ENCODE measurements around the gene HS6ST3. TPM values are rescaled to one million over a fixed set of nuclear protein-coding genes. Genes with fewer than 3 reads are reported as not detected.

Gene HS6ST3
- total and polyA plus RNA-seq, 2 donors from 2014 or later, result 0.47 to 1.2 TPM

- Histone ChIP-seq H3K9me3 (ENCODE audit: control insufficient read depth in 2 of 3, insufficient read depth in 1 of 3, low read length in 3 of 3) (no peaks in the 10 kb centered on the region), H3K9ac (ENCODE audit: low read length in 3 of 3) (no peak overlapping the region), H3K36me3 (ENCODE audit: control insufficient read depth in 2 of 3, insufficient read depth in 3 of 3, low read length in 3 of 3) (no peaks in the 10 kb centered on the region), H3K4me3 (ENCODE audit: low read length in 3 of 3) (no peak overlapping the region), H3K27ac (ENCODE audit: low read depth in 2 of 2, low read length in 2 of 2) (no peak overlapping the region), H3K4me1 (ENCODE audit: control insufficient read depth in 2 of 3, insufficient read depth in 2 of 3, low read depth in 1 of 3, low read length in 3 of 3) (no peaks in the 10 kb centered on the region), H3K27me3 (ENCODE audit: control insufficient read depth, insufficient read depth, low read length) (no peaks in the 10 kb centered on the region)
- intact Hi-C loops (cut with DNase I), result no loop called here
- no peak for TF ChIP-seq CTCF (IDR thresholded peaks at IDR 0.05; ENCODE audit: borderline replicate concordance, extremely low read depth, insufficient read depth)
- FAIRE-seq (no peak), DNase-seq (no peak)
Observed at GRCh38 chr13:96651598-96651997, 561.7 kb downstream of the HS6ST3 start.

GRCh38 chr13:96652506-96652905 lies 562.6 kb downstream of the HS6ST3 start:
- Histone ChIP-seq H3K27me3 (ENCODE audit: control insufficient read depth, insufficient read depth, low read length) (no peaks in the 10 kb centered on the region), H3K27ac (ENCODE audit: low read depth in 2 of 2, low read length in 2 of 2) (no peak overlapping the region), H3K4me1 (ENCODE audit: control insufficient read depth in 2 of 3, insufficient read depth in 2 of 3, low read depth in 1 of 3, low read length in 3 of 3) (no peaks in the 10 kb centered on the region), H3K9me3 (ENCODE audit: control insufficient read depth in 2 of 3, insufficient read depth in 1 of 3, low read length in 3 of 3) (no peaks in the 10 kb centered on the region), H3K36me3 (ENCODE audit: control insufficient read depth in 2 of 3, insufficient read depth in 3 of 3, low read length in 3 of 3) (no peaks in the 10 kb centered on the region), H3K4me3 (ENCODE audit: low read length in 3 of 3) (no peak overlapping the region), H3K9ac (ENCODE audit: low read length in 3 of 3) (no peak overlapping the region)
- FAIRE-seq (no peak), DNase-seq (no peak)
- TF ChIP-seq CTCF (IDR thresholded peaks at IDR 0.05; ENCODE audit: borderline replicate concordance, extremely low read depth, insufficient read depth), result no peak
- intact Hi-C loops (cut with DNase I), result no loop called here

- no peaks in the 10 kb centered on the region for H3K4me1 ChIP-seq (ENCODE audit: control insufficient read depth in 2 of 3, insufficient read depth in 2 of 3, low read depth in 1 of 3, low read length in 3 of 3)
Observed at GRCh38 chr13:96661612-96662011, 571.7 kb downstream of the HS6ST3 start.

More at GRCh38 chr13:96661612-96662011, 571.7 kb downstream of the HS6ST3 start:
- FAIRE-seq (no peak), DNase-seq (no peak)
- intact Hi-C loops (cut with DNase I), result no loop called here
- no peak overlapping the region for H3K27ac ChIP-seq (ENCODE audit: low read depth in 2 of 2, low read length in 2 of 2)
- H3K36me3 ChIP-seq (ENCODE audit: control insufficient read depth in 2 of 3, insufficient read depth in 3 of 3, low read length in 3 of 3), result no peaks in the 10 kb centered on the region
- TF ChIP-seq CTCF (IDR thresholded peaks at IDR 0.05; ENCODE audit: borderline replicate concordance, extremely low read depth, insufficient read depth), result no peak
- no peaks in the 10 kb centered on the region for H3K27me3 ChIP-seq (ENCODE audit: control insufficient read depth, insufficient read depth, low read length)
- no peak overlapping the region for H3K9ac ChIP-seq (ENCODE audit: low read length in 3 of 3)
- H3K4me3 ChIP-seq (ENCODE audit: low read length in 3 of 3), result no peak overlapping the region
- peaks cover 0 to 9% (median 0%) of the 10 kb centered on the region in 3 donors for H3K9me3 ChIP-seq (ENCODE audit: control insufficient read depth in 2 of 3, insufficient read depth in 1 of 3, low read length in 3 of 3)
